Measurements from ENCODE around the gene WDR5B. TPM values are rescaled to one million over a fixed set of nuclear protein-coding genes. Genes with fewer than 3 reads are reported as not detected.
"Not testable (repeated sequence)": the region's sequence is repeated elsewhere in the genome, so short reads cannot be mapped to it uniquely, and the experiment has no call there.

WDR5B gene
- 1 to 10 TPM; 1.3 TPM for polyA plus RNA-seq

DNA sequence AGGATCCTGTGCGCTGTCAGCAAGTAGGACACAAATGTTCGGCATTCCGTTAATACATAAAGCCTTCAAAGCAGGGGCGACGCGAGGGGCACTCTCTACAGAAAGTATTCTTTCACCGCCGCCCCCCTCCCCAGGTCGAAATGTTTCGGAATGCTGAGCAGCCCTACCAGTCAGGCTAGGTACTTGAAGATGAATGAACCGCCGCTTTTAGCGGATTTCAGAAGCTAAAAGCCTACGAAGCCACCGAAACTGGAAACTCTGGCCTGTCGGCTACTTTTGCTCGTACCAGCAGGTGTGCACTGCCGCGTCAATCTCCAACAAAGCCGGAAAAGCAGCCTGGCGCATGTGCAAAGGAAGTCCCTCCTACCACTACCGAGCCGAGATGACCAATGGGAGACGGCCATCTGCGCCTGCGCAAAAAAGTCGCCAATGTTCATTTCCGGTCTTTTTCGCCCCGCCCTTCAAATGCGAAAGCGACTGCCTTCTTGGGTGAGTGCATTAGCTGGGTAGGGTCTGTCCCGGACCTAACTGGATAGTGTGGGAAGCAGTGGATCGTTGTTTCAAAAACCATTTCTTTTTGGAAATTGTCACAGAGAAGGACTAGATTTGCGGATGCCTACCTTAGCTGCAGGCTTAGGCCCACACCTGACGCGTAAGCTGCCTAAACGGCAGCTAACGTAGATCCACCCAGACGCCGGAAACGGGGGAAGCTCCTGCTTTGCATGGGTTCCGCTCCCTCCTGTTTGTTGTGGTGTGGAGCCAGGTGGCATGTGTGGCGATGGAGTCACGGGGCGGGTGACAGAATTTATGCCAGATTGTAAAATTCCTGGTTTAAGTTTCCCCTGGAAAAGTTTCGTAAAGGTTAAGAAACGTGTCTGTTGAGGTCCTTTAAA, at the start of gene WDR5B:
Gene WDR5B, minus strand, starts transcription at position 301 of the 893 bp plus-strand sequence. CDS start 534 bp downstream, outside the sequence.
- Histone ChIP-seq H3K4me1 (ENCODE audit: control insufficient read depth in 2 of 2, insufficient read depth in 2 of 2, low read length in 1 of 2) (peaks cover 3% of the 10 kb centered on the region in 2 donors), H3K36me3 (ENCODE audit: control insufficient read depth in 2 of 2, insufficient read depth in 2 of 2, low read length in 1 of 2) (no peaks in the 10 kb centered on the region), H3K9me3 (ENCODE audit: control insufficient read depth in 2 of 2, insufficient read depth in 1 of 2, low read depth in 1 of 2, low read length in 1 of 2) (no peaks in the 10 kb centered on the region), H3K27me3 (ENCODE audit: control insufficient read depth in 1 of 2, insufficient read depth in 2 of 2, low read length in 2 of 2) (no peaks in the 10 kb centered on the region), H3K4me3 (ENCODE audit: low read depth in 1 of 2, low read length in 2 of 2) (peak within 1 kb of the TSS; percentile 65 to 95), H3K27ac (ENCODE audit: low read depth in 2 of 2, low read length in 1 of 2) (peak within 1 kb of the TSS; percentile 85 to 96)
- WGBS, 2 donors, result 0% methylated on average over 48 of the region's 48 CpGs

DNA sequence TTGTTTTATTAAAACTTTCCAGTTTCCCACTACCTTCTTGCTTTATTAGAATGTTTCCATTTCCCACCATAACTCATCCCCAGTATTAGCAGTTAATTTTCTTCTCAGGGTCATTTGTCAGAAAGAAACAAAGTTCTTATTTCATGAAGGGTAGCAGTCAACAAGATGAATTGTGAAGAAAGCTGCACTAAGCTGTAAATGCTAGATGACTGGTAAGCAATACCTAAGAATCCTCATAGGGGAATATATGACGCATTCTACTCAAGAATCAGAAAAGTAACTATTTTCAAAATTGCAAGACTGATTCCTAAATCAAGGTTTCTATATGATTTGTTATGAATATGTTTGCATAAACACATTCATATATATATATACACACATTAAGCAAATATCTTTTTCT, 48.8 kb upstream of the WDR5B start:
- Histone ChIP-seq H3K27me3 (ENCODE audit: control insufficient read depth in 1 of 2, insufficient read depth in 2 of 2, low read length in 2 of 2) (no peaks in the 10 kb centered on the region), H3K9me3 (ENCODE audit: control insufficient read depth in 2 of 2, insufficient read depth in 1 of 2, low read depth in 1 of 2, low read length in 1 of 2) (no peaks in the 10 kb centered on the region), H3K36me3 (ENCODE audit: control insufficient read depth in 2 of 2, insufficient read depth in 2 of 2, low read length in 1 of 2) (no peaks in the 10 kb centered on the region), H3K27ac (ENCODE audit: low read depth in 2 of 2, low read length in 1 of 2) (no peak overlapping the region), H3K4me1 (ENCODE audit: control insufficient read depth in 2 of 2, insufficient read depth in 2 of 2, low read length in 1 of 2) (no peaks in the 10 kb centered on the region), H3K4me3 (ENCODE audit: low read depth in 1 of 2, low read length in 2 of 2) (no peak overlapping the region)
- 94 to 95% methylated on average over 1 of the region's 1 CpG for WGBS, 2 donors

- no peaks in the 10 kb centered on the region for H3K9me3 ChIP-seq (ENCODE audit: control insufficient read depth in 2 of 2, insufficient read depth in 1 of 2, low read depth in 1 of 2, low read length in 1 of 2)
- no peak overlapping the region for H3K27ac ChIP-seq (ENCODE audit: low read depth in 2 of 2, low read length in 1 of 2)
- peaks cover 3 to 4% of the 10 kb centered on the region in 2 donors for H3K36me3 ChIP-seq (ENCODE audit: control insufficient read depth in 2 of 2, insufficient read depth in 2 of 2, low read length in 1 of 2)
- H3K4me1 ChIP-seq (ENCODE audit: control insufficient read depth in 2 of 2, insufficient read depth in 2 of 2, low read length in 1 of 2), result no peaks in the 10 kb centered on the region
- 90% methylated on average over 1 of the region's 1 CpG for WGBS, 2 donors
- no peaks in the 10 kb centered on the region for H3K27me3 ChIP-seq (ENCODE audit: control insufficient read depth in 1 of 2, insufficient read depth in 2 of 2, low read length in 2 of 2)
- H3K4me3 ChIP-seq (ENCODE audit: low read depth in 1 of 2, low read length in 2 of 2), result no peak overlapping the region
These were observed 46.5 kb upstream of the WDR5B start for GRCh38 chr3:122462406-122462805.

- WGBS, 2 donors, result 81 to 83% methylated on average over 3 of the region's 3 CpGs
- no peaks in the 10 kb centered on the region for H3K4me1 ChIP-seq (ENCODE audit: control insufficient read depth in 2 of 2, insufficient read depth in 2 of 2, low read length in 1 of 2)
- H3K27ac ChIP-seq (ENCODE audit: low read depth in 2 of 2, low read length in 1 of 2), result no peak overlapping the region
- no peaks in the 10 kb centered on the region for H3K27me3 ChIP-seq (ENCODE audit: control insufficient read depth in 1 of 2, insufficient read depth in 2 of 2, low read length in 2 of 2)
- H3K4me3 ChIP-seq (ENCODE audit: low read depth in 1 of 2, low read length in 2 of 2), result no peak overlapping the region
- H3K36me3 ChIP-seq (ENCODE audit: control insufficient read depth in 2 of 2, insufficient read depth in 2 of 2, low read length in 1 of 2), result peaks cover 3 to 4% of the 10 kb centered on the region in 2 donors
- H3K9me3 ChIP-seq (ENCODE audit: control insufficient read depth in 2 of 2, insufficient read depth in 1 of 2, low read depth in 1 of 2, low read length in 1 of 2), result no peaks in the 10 kb centered on the region
These were observed 45.9 kb upstream of the WDR5B start for GRCh38 chr3:122461806-122462205.

DNA sequence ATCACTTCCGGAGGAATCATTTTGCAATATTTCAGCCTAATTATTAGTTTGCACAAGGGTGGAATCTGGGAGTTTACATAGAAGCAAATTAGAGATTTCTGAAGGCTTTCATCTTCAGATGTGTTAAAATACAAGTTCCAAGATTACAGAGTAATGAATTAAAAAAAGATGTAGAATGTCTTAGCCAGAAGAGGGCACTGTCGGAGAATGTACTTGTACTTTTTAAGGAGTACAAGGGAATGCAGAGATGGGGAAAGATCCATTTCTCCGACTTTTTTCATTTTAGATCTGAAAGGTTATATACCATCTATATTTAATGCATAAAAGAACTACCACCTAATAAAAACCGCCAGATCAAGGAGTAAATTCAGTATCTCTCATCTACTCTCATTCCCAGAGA, 43.1 kb upstream of the WDR5B start:
- WGBS, 2 donors, result 61 to 63% methylated on average over 4 of the region's 4 CpGs
- H3K4me1 ChIP-seq (ENCODE audit: control insufficient read depth in 2 of 2, insufficient read depth in 2 of 2, low read length in 1 of 2), result no peaks in the 10 kb centered on the region

DNA sequence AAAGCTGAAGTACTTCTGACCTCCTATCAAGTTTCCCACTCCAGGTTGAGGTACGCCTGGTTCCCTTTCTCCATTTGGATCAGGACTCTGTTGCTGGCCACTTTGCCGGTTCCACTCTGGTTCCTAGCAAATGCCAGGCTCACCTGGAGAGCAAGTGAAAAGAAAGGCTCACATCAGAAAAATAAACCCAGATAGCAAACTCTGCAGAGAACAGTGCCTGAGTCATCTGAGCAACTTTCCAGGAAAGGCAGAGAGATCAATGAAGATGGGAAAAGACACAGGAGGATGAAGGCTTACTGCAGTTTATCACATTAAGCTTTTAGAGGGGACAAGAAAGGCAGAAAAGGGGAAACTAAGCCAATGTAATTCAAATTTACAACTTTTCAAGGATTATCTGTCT, 41.8 kb upstream of the WDR5B start:
- H3K4me1 ChIP-seq (ENCODE audit: control insufficient read depth in 2 of 2, insufficient read depth in 2 of 2, low read length in 1 of 2), result no peaks in the 10 kb centered on the region
- 93 to 96% methylated on average over 2 of the region's 2 CpGs for WGBS, 2 donors
- no peaks in the 10 kb centered on the region for H3K27me3 ChIP-seq (ENCODE audit: control insufficient read depth in 1 of 2, insufficient read depth in 2 of 2, low read length in 2 of 2)
- peaks cover 3 to 7% of the 10 kb centered on the region in 2 donors for H3K36me3 ChIP-seq (ENCODE audit: control insufficient read depth in 2 of 2, insufficient read depth in 2 of 2, low read length in 1 of 2)
- H3K4me3 ChIP-seq (ENCODE audit: low read depth in 1 of 2, low read length in 2 of 2), result no peak overlapping the region
- no peak overlapping the region for H3K27ac ChIP-seq (ENCODE audit: low read depth in 2 of 2, low read length in 1 of 2)
- no peaks in the 10 kb centered on the region for H3K9me3 ChIP-seq (ENCODE audit: control insufficient read depth in 2 of 2, insufficient read depth in 1 of 2, low read depth in 1 of 2, low read length in 1 of 2)

More for the DNA sequence above, 43.1 kb upstream of the WDR5B start:
- no peaks in the 10 kb centered on the region for H3K27me3 ChIP-seq (ENCODE audit: control insufficient read depth in 1 of 2, insufficient read depth in 2 of 2, low read length in 2 of 2)
- H3K4me3 ChIP-seq (ENCODE audit: low read depth in 1 of 2, low read length in 2 of 2), result no peak overlapping the region
- no peak overlapping the region for H3K27ac ChIP-seq (ENCODE audit: low read depth in 2 of 2, low read length in 1 of 2)
- H3K9me3 ChIP-seq (ENCODE audit: control insufficient read depth in 2 of 2, insufficient read depth in 1 of 2, low read depth in 1 of 2, low read length in 1 of 2), result no peaks in the 10 kb centered on the region
- H3K36me3 ChIP-seq (ENCODE audit: control insufficient read depth in 2 of 2, insufficient read depth in 2 of 2, low read length in 1 of 2), result peaks cover 3 to 4% of the 10 kb centered on the region in 2 donors

DNA sequence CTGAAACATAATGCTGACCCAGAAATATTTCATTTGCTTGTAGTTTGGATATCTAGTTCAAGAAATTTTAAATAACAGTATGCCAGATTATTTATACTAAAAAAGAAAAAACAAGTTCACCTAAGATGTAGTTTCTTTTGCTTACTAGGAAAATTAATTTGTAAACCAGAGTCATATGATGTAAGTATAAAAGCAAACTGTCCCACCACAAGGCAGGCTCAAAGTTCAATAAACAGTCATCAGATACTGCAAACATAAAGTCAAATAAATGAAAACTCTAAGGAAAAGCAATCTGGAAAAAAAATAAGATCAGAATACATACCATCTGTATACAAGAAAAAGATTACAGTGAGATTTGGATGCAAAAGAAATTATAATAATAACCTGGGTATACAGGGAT, 40.2 kb upstream of the WDR5B start:
- Histone ChIP-seq H3K4me3 (ENCODE audit: low read depth in 1 of 2, low read length in 2 of 2) (no peak overlapping the region), H3K27ac (ENCODE audit: low read depth in 2 of 2, low read length in 1 of 2) (no peak overlapping the region), H3K9me3 (ENCODE audit: control insufficient read depth in 2 of 2, insufficient read depth in 1 of 2, low read depth in 1 of 2, low read length in 1 of 2) (no peaks in the 10 kb centered on the region), H3K36me3 (ENCODE audit: control insufficient read depth in 2 of 2, insufficient read depth in 2 of 2, low read length in 1 of 2) (peaks cover 3 to 7% of the 10 kb centered on the region in 2 donors), H3K4me1 (ENCODE audit: control insufficient read depth in 2 of 2, insufficient read depth in 2 of 2, low read length in 1 of 2) (no peaks in the 10 kb centered on the region), H3K27me3 (ENCODE audit: control insufficient read depth in 1 of 2, insufficient read depth in 2 of 2, low read length in 2 of 2) (no peaks in the 10 kb centered on the region)

DNA sequence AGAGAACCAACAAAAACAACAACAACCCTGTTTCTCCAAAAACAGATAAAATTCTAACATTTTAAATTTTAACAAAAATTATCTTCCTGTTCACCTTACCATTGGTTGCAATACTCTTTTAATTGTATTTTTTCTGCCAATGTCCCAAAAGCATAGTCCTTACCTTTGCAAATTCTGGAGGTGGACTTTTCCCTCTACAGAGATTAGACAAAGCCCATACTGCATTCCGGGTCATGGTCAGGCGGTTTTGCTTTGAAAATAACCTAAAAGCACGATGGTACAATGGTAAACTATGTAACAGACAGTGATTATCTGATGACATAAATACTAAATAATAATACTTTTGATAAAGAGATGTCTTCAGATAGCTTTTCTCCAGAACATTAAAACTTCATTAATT, 35.5 kb upstream of the WDR5B start:
- Histone ChIP-seq H3K9me3 (ENCODE audit: control insufficient read depth in 2 of 2, insufficient read depth in 1 of 2, low read depth in 1 of 2, low read length in 1 of 2) (no peaks in the 10 kb centered on the region), H3K27me3 (ENCODE audit: control insufficient read depth in 1 of 2, insufficient read depth in 2 of 2, low read length in 2 of 2) (no peaks in the 10 kb centered on the region), H3K4me3 (ENCODE audit: low read depth in 1 of 2, low read length in 2 of 2) (no peak overlapping the region), H3K36me3 (ENCODE audit: control insufficient read depth in 2 of 2, insufficient read depth in 2 of 2, low read length in 1 of 2) (peaks cover 0 to 7% of the 10 kb centered on the region in 2 donors), H3K4me1 (ENCODE audit: control insufficient read depth in 2 of 2, insufficient read depth in 2 of 2, low read length in 1 of 2) (no peaks in the 10 kb centered on the region), H3K27ac (ENCODE audit: low read depth in 2 of 2, low read length in 1 of 2) (no peak overlapping the region)
- WGBS, 2 donors, result 83 to 88% methylated on average over 3 of the region's 3 CpGs

DNA sequence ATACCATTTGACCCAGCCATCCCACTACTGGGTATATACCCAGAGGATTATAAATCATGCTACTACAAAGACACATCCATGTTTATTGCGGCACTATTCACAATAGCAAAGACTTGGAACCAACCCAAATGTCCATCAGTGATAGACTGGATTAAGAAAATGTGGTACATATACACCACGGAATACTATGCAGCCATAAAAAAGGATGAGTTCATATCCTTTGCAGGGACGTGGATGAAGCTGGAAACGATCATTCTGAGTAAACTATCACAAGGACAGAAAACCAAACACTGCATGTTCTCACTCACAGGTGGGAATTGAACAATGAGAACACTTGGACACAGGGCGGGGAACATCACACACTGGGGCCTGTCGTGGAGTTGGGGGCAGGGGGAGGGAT, 32.4 kb upstream of the WDR5B start:
- not testable (repeated sequence) for H3K27me3 ChIP-seq (ENCODE audit: control insufficient read depth in 1 of 2, insufficient read depth in 2 of 2, low read length in 2 of 2); H3K9me3 ChIP-seq (ENCODE audit: control insufficient read depth in 2 of 2, insufficient read depth in 1 of 2, low read depth in 1 of 2, low read length in 1 of 2); H3K36me3 ChIP-seq (ENCODE audit: control insufficient read depth in 2 of 2, insufficient read depth in 2 of 2, low read length in 1 of 2); H3K4me1 ChIP-seq (ENCODE audit: control insufficient read depth in 2 of 2, insufficient read depth in 2 of 2, low read length in 1 of 2); H3K4me3 ChIP-seq (ENCODE audit: low read depth in 1 of 2, low read length in 2 of 2); H3K27ac ChIP-seq (ENCODE audit: low read depth in 2 of 2, low read length in 1 of 2)
- WGBS, 2 donors, result 96 to 97% methylated on average over 6 of the region's 6 CpGs

- not testable (repeated sequence) for H3K4me1 ChIP-seq (ENCODE audit: control insufficient read depth in 2 of 2, insufficient read depth in 2 of 2, low read length in 1 of 2); H3K27ac ChIP-seq (ENCODE audit: low read depth in 2 of 2, low read length in 1 of 2); H3K9me3 ChIP-seq (ENCODE audit: control insufficient read depth in 2 of 2, insufficient read depth in 1 of 2, low read depth in 1 of 2, low read length in 1 of 2); H3K27me3 ChIP-seq (ENCODE audit: control insufficient read depth in 1 of 2, insufficient read depth in 2 of 2, low read length in 2 of 2); H3K4me3 ChIP-seq (ENCODE audit: low read depth in 1 of 2, low read length in 2 of 2)
- WGBS, 2 donors, result 95 to 98% methylated on average over 5 of the region's 5 CpGs
- peaks cover 3 to 11% of the 10 kb centered on the region in 2 donors for H3K36me3 ChIP-seq (ENCODE audit: control insufficient read depth in 2 of 2, insufficient read depth in 2 of 2, low read length in 1 of 2)
These were observed 28.6 kb upstream of the WDR5B start for GRCh38 chr3:122444491-122444887.
